ENCODE results near the gene ZEB2.
A peak's percentile ranks its signal among the peaks of the same experiment; 100 is the strongest.

Gene ZEB2

DNA sequence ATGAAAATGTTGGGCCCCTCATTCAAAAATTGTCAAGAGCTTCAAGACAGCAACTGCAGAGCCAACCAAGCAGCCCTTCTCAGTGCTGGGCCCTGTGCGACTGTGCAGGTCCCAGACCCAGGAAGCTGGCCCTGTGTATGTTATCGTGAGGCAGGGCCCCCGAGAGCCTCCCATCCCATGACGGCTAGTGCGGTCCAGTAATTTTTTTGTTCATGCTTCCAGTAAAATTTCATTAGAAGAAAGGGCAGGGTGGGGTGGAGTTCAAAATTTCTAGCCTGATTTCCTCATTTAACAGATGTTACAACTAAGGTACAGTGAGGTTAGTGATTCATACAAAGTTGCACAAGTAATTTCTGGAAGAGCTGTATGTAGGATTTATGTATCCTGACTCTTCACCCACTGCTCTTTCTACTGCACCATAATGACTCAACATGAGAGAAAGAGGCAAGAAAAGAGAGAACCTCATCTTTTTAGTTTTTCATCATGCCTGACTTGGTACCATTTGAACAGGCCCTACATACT lies 105.5 kb downstream of the ZEB2 start:
- peak; percentile 10 for DNase-seq

DNA sequence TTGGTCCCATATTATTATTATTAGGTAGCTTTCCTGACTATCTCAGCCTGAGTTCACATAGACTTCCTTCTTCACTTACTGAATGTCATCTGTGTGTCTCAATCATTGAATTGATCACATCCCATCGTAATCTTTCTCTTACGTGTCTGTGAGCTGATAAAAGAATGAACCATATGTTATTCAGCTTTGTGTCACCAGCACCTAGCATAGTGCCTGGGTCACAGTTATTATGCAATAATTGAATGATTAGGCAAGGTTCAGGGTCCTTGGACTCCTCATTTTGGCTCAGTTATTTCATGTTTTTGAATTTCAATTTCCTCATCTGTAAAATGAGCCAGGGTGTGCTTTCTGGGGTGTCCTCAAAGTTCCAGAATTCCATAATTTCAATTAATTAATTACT lies 107.2 kb downstream of the ZEB2 start:
- no peak for DNase-seq

GRCh38 chr2:144411473-144411872 lies 108.4 kb downstream of the ZEB2 start:
- DNase-seq, result no peak

DNA sequence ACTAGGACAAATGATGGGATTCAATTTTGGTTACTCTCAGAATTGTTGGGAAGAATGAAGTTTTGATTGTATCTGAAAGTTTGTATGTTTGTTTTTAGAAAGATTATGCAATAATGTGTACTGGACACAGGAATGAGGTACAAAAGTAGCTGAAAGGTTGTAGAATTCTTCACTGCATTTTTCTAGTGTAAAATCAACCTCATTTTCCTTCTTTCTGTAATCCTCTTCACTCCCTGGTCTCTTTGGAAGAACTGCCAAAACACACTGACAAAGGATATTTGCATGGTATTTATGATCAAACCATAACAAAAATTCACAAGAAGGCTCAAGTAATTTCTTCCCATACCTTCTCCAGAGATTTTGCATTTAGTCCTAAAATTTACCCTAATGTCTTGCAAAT lies 110.7 kb downstream of the ZEB2 start:
- DNase-seq, result no peak

DNA sequence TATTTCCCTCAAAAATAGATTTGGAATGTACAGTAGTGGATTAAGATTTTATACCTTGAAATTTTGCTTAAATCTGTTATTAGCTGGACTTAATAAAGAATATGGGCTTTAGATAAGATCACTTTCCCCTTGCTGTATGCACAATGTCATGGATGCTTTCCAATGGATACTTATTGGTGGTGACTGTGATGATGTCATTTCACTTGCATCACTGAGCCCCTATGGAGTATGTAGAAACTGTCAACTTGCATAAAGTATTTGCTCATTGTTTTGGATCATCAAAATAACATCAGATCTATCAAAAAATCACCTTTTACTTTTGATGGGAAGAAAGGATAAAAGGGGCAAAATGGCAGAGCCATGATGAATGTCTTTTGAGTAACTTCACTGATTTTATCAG lies 112.7 kb downstream of the ZEB2 start:
- no peak for DNase-seq

DNA sequence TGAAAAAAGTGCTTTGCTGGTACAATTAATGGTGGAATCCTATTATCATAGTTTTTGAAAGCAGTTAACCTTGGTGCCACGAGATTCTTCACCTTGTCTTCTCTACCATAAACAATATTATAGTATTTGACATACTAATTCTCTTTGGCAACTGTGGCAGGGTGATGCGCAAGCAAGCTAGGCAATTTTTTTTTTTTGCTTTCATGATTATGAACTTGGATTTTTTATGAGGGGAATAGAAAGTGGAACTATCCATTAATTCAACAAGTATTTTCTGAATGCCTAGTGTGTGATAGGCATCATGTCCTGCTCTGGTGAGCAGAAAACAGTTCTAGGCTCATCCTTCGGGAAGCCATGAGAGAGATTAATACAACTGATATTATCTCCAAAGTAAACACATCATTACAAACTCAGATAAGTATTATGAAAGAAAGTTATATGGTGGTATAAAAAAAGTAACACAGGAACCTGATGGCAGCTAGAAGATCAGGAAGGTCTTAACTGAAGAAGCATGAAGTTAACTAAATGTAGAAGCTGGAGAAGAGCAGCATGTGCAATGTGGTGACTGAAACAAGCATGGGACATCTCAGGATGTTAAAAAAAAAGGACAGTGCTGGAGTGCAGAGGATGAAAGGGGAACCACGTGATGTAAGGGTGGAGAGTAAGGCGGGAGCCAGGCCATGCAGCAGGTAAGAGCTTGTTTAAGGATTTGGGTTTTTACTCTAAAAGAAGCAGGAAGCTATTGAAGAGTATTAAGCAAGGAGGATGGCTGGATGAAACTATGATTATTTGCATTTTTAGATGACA lies 113.7 kb downstream of the ZEB2 start:
- DNase-seq, result no peak

GRCh38 chr2:144405321-144405720 lies 114.6 kb downstream of the ZEB2 start:
- no peak for DNase-seq

- DNase-seq, result no peak
Measured at GRCh38 chr2:144404586-144405314, 115.2 kb downstream of the ZEB2 start.

DNA sequence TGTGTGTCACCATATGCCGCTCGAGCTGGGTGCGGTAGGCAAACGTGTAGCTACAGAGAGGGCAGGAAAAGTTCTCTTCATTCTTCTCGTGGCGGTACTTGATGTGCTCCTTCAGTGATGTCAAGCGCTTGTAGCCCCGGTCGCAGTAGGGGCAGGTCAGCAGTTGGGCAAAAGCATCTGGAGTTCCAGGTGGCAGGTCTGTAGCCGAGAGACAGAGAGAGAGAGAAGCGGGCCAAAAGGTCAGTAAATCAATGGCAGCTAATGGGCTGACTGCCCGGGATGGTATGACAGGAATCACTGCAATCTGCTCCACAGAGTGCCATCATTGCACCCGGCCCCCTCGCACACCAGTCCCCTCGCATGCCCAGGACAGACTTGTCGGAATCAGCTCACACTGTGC lies 116.0 kb downstream of the ZEB2 start:
- DNase-seq, result no peak

GRCh38 chr2:144402251-144402650 lies 117.7 kb downstream of the ZEB2 start:
- DNase-seq, result no peak

- DNase-seq, result no peak
Measured at GRCh38 chr2:144401036-144401435, 118.9 kb downstream of the ZEB2 start.

- DNase-seq, result no peak
Measured at GRCh38 chr2:144396318-144396717, 123.6 kb downstream of the ZEB2 start.

DNA sequence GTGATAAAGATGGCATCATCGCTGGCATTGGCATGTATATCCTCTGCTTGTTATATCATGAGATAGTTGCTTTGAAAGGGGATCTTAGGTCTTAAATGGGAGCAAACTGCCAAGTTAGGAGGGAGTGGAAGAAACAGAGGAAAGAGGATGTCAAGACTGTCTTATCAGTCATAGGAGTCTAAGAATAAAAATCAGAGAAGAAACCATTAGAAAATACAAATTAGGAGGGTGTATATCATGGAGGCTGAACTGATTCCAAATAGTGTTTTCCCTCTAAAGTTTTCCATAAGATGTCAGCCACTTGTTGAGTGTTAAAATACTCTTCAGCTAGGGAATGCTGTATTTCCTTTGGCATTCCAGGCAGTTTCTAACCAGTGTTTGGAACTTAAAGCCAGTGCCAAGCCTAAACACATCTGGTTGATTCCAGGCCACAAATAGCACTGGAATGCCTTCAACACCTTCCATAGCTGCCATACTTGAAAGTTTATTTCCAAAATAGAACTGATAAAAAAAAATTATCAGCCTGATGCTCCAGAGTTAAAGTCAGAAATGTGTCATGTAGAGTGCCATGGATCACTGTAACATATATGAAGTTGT lies 129.4 kb downstream of the ZEB2 start:
- DNase-seq, result no peak

DNA sequence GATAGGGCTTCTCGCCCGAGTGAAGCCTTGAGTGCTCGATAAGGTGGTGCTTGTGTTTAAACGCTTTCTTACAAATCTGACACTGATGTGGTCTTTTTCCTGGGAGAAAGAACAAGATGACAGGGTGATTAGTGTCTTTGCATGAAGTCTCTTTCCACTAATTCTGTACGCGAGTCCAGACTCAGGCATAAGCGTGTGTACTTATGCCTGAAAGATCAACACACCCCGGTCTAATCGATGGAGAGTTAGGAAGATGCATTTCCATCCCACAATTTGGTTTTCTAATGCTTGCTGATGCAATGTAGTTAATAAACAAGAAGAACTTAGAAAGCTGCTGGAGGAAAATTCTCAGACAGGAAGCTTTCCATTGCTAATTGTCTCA lies 130.0 kb downstream of the ZEB2 start:
- DNase-seq, result no peak

DNA sequence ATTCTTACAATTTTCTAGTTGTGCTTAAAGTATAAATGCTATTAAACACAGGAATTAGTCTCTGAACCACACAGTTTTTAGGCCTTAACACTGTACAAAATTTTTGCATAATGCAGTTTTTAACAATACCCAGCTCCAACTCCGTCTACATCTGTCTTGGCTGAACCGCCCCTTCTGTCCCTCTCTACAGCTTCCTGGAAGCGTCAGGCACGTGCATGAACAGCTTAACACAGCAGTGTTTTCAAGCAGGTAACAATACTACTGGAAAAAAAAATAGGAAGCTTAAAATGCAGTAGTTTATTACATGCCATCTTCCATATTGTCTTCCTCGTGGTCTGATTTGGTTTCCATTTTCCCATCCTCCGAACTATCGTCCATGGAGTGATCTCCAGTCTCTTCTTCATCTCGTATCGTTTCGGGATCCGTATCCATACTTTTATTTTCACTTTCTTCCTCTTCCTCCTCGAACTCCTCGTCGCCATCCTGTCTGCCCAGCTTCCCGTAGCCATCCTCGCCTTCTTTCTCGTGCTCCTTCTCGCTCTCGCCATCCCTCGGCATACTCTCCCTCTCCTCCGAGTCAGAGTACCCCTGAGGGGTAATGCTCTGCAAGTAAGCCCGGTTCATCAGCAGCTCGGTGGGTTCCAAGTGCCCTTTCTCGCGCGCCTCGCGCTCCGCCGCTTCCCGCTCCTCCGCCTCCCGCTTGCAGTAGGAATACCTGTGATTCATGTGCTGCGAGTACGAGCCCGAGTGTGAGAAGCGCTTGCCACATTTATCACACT lies 130.6 kb downstream of the ZEB2 start:
- DNase-seq, result no peak

DNA sequence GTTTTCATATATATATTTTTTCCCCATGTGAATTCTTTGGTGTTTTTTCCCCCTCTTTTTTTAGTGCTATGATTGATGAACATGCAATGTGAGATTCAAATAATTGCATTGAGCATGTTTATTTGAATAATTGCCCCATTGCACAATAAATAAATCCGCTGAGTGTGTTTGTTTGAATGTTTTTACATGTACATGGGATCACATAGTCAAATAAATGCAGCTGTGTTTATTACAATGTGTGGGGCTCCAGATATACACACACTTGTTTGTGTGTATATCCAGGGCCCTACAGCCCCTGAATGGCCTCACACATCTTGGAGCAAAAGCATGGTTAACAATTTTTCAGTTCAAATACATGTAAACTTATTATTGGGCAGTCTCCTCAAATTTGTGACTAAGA lies 134.5 kb downstream of the ZEB2 start:
- DNase-seq, result no peak

DNA sequence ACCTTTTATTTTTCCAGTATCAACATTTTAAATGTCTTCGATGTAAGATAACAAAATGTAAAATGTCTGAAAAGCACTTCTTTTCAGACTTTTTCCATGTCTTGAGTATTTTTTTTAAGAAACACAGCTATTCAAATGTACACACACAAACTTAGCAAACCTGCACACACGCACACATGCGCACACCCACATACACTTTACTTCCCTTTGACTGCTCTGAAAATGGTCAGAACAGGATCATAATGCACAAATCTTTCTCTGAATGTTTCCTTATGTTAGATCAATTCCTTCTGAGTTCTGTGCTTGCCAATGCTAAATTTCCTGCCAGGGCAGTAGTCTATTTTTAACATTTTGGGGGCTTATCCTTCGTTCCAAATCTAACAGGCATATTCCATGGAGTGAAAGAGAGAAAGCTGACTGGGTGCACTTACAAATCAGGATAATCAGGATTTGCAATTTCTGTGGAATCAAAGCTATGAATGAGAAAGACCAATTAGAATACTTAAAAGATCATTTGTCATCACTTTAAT lies 136.3 kb downstream of the ZEB2 start:
- no peak for DNase-seq

GRCh38 chr2:144382849-144383248 lies 137.1 kb downstream of the ZEB2 start:
- peak; percentile 10 for DNase-seq

- no peak for DNase-seq
Measured at GRCh38 chr2:144381716-144382115, 138.2 kb downstream of the ZEB2 start.

DNA sequence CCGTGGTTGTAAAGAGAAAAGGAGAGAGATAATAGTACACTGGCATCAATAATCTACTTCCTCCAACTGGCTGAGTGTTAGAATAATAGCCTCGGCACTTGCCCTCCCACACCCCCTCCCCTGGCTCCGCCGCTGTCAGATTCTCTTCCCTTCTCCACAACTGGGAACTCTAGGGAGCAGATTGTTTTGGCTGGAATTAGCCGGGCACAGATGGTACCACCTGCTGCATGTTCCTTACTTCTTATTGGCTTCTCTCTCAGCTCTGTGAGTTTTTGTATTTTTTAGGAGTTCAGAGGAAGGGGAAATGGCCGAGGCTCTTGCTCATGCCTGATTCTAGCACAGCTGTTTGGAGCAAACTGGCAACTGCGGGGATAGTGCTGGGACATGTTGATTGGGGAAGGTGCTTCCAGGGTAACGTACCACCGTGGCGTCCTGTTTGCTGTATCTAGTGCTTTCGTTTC lies 140.0 kb downstream of the ZEB2 start:
- DNase-seq, result no peak

GRCh38 chr2:144378551-144378950 lies 141.4 kb downstream of the ZEB2 start:
- no peak for DNase-seq

- DNase-seq, result no peak
Measured at GRCh38 chr2:144377914-144378313, 142.0 kb downstream of the ZEB2 start.

DNA sequence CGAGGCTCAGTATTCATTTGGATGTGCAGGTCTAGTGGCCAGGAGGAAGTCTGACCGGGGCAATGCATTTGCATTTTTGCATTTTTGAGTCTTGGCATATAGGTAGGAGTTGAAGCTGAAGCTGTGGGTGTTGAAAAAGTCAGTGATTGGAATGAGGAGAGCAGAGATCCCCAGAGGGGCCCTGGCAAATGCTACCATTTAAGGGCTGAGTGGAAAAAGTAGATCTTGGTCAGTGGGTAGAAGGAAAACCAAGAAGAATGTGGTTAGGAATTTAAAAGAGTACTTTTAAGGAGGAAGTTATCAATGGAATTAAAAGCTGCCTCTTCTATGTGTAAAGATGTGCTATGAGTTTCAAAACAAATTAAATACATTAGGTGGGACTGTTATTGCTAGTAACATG lies 143.0 kb downstream of the ZEB2 start:
- DNase-seq, result no peak
